Pons (tissue), 1 donor: ENCODE measurements around the gene PHLPP1.
A peak's percentile ranks its signal among the peaks of the same experiment; 100 is the strongest.
"Not testable (repeated sequence)": the region's sequence is repeated elsewhere in the genome, so short reads cannot be mapped to it uniquely, and the experiment has no call there.

Experiments
- DNase-seq: peaks from one replicate; pipeline ENCODE4 v3.0.0-alpha.2; 2016; ENCODE audit warnings: low spot score

The PHLPP1 gene

GRCh38 chr18:62809445-62809844 lies 94.1 kb downstream of the PHLPP1 start:
- DNase-seq, result not testable (repeated sequence)

DNA sequence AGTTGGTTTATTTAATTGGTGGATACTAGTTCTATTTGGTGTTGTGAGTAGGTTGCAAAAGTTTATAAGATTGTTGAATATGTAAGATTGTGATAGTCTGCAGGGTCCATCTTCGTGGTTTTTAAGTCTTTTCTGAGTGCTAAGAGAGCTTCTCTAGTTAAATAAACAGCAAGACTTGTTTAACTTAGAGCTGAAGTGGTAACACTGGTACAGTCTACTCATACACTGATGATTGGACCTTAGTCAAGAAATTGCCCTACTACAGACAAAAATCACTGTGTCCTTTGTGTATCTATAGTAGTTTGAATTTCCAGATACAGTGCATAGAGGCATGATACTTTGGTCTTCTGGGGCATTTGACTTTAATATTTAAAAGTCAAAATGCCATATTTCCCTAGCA lies 94.6 kb downstream of the PHLPP1 start:
- no peak for DNase-seq

DNA sequence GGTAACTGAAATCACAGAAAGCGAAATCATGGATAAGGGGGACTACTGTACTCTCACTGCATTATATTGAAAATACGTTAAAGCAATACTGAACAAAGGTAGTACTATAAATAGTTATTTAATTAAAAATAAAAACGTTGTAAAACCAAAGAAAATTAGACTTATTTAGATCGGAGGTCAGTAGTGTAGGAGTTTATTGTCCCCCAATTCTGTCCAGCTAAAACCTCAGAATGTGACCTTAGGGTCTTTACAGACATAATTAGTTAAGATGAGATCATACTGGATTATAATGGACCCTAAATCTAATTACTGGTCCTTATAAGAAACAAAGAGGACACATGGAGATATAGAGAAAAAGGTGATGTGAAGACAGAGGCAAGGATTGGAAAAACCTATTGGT lies 95.3 kb downstream of the PHLPP1 start:
- no peak for DNase-seq

GRCh38 chr18:62811674-62812073 lies 96.3 kb downstream of the PHLPP1 start:
- DNase-seq, result no peak

- DNase-seq, result no peak
Observed at GRCh38 chr18:62812242-62812641, 96.9 kb downstream of the PHLPP1 start.

- DNase-seq, result no peak
Observed at GRCh38 chr18:62812876-62813275, 97.5 kb downstream of the PHLPP1 start.

DNA sequence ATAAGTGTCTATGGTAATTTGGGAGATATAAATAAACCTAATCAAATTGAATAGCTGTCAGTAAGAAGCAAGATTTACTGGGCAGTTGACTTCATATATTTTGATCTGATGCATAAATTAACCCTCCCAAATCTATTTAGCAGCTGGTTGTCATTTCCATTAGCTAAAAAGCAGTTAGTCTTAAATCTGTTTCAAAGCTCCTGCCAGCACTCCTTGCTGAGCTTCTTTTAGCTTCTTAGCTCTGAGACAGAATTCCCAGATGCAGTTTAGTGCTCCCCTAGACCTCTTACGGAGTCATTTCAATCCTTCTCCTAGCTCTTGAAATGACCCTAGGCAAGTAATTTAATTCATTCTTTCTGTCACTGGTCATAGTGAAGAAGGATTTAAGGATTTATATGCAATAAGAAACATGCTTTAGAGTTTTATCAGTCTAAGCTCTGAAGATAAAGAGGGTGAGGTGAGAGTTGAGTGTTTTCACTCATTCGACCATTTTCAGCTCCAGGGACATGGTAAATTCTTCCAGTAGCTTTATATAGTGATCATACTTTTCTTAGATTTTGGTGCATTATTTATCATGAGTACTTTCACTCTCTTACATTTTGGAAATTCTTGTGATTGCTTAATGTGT lies 98.9 kb downstream of the PHLPP1 start:
- no peak for DNase-seq

DNA sequence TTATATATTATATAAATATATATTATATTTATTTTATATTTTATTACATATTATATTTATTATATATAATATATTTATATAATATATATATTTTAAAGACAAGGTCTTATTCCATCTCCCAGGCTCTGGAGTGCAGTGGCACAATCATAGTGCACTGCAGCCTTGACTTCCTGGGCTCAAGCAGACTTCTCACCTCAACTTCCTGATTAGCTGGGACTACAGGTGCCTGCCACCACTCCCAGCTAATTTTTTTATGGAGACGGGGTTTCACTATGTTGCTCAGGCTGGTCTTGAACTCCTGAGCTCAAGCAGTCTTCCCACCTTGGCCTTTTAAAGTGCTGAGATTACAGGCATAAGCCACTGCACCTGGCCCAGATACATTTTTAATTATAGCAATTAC lies 110.0 kb downstream of the PHLPP1 start:
- DNase-seq, result no peak

- DNase-seq, result peak; percentile 53
Observed at GRCh38 chr18:62827397-62827796, 112.1 kb downstream of the PHLPP1 start.

DNA sequence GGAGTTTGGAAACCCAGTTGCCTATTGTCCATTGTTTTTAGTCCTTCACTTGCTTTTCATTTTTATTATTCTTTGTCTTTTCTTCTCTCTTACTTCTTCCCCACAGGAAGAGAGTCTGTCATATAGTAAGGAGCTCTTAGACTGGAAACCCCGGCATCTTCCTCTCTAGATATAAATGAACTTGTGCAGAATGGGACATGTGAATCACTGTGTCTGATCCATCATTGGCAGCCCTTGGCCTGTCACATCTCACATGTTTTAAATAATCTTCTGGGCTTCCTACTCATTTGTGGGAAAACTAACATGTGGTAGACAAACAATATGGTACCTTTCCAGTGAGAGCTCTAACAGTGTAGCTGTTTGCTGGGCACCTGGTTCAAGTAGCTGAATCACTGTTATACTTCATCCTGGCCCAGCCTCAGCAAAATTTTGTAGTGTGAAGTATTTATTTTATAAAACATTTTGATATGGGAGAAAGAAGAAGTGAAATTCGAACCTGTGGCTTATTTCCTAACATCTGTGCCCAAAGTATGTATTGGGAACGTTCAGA lies 112.8 kb downstream of the PHLPP1 start:
- DNase-seq, result no peak

DNA sequence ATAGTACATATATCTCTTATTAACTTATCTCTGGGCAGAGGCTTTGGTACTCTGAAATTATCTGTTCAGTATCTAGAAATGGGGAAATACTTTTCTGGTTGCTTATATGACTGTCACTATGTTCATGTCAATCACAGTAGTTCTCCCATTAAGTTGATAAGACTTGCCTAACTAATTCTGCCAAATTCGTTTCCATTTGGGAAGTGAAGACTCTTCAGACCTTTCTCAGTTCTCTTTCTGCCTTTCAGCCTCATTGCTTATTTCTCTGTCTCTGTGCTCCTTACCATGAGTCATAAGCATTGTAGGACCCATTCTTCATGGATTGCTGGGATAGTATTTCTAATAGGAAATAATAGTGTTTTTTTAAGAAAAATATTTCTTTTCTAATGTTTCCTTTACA lies 113.5 kb downstream of the PHLPP1 start:
- no peak for DNase-seq

GRCh38 chr18:62829936-62830335 lies 114.6 kb downstream of the PHLPP1 start:
- no peak for DNase-seq

- DNase-seq, result no peak
Observed at GRCh38 chr18:62832282-62832681, 116.9 kb downstream of the PHLPP1 start.

DNA sequence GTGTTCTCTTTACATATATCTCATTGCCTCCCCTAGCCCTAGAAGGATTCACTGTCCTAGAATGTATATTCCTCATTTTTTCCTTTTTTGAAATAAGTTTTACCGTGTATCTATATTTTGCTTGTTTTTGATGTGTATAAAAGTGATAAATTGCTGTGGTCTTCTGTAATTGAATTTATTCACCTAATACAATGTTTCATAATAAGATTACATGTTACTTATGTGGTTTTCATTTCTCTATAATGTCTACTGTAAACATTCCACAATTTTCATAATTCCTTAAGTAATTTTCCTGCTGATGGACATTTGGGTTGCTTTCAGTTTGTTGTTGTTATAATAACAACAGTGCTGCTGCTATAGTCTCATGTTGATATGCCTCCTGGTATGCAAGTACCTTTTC lies 118.2 kb downstream of the PHLPP1 start:
- DNase-seq, result no peak

GRCh38 chr18:62834715-62835114 lies 119.4 kb downstream of the PHLPP1 start:
- no peak for DNase-seq

GRCh38 chr18:62837011-62837410 lies 121.7 kb downstream of the PHLPP1 start:
- DNase-seq, result no peak

GRCh38 chr18:62838475-62839098 lies 123.2 kb downstream of the PHLPP1 start:
- no peak for DNase-seq

DNA sequence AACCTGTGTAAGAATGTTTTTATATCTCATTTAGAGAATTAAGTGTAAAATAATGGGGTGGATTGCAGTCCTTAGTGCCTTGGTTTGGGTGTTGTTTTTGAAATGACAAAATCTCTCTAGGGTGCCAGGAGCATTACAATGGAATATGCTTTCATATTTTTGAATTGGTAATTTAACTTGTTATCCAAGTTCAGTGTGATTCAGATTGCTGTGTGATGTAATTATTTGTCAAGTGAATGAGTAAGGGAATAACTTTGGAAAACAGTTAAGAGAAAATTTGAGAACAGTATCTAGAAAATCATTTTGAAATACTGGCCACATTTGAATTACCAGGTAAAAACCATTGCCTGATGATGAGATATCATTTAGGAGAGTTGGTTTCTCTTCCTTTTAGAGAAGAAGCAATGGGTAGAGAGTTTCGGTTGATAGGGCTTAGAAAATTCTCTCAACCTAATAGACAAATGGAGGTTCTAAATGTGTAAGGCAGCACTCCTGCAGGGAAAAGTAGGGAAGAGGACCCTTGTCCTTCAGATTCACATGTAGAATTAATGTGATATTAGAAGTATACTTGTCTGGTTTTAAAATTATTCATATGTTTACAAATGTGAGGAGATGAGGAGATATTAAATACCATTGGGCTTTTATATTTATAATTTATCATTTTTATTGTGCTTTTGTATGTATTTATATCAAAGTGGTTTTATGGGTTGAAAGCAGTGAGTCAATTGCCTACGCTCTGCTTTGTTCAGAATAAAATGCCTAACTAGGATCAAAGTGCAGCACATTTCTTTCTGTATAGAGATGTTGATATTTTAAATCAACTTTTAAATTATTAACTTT lies 124.8 kb downstream of the PHLPP1 start:
- DNase-seq, result no peak

DNA sequence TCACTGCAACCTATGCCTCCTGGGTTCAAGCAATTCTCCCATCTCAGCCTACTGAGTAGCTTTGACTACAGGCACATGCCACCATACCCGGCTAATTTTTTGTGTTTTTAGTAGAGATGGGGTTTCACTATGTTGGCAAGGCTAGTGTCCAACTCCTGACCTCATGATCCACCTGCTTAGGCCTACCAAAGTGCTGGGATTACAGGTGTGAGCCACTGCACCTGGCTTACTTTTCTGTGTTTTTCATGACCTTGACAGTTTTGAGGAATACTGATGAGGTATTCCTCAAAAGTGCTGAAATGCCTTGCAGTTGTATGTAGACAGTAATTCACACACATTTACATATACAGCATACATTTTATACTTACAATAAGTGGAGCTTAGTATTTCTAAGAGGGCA lies 126.1 kb downstream of the PHLPP1 start:
- DNase-seq, result no peak

- no peak for DNase-seq
Observed at GRCh38 chr18:62842898-62843297, 127.6 kb downstream of the PHLPP1 start.

DNA sequence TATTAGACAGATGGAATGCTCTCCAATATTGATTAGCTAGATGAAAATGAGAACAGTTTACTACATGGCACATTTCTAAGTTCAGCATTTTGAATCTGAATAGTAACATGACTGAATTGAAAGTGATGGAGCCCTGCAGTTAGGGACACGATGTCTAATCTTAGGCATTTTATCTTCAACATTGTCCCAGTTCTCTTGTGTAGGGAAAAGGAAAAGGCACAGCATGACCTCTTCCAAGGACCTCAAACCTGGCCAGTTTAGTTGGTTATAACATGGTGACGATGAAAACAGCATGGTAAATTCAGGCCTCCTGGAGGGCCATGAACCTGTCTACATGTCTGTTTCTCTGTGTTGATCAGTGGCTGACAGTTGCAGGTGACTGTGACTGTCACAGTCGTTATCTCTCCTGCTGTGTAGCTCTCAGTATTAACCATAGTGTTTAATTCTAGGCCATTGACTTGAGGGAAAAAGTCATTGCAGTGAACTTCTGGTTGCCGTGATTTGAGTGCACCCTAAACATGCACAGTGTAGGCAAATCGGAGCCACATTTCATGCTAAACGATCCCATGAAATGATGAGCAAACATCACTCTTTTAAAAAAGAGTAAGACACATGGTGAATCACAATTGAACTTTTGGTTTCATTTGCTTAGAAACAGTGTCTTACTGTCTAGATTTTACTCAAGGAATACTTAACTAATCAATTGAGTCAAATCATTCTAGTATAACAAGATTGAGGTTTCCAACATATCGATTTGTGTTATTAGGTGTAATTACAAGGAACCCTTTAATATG lies 129.7 kb downstream of the PHLPP1 start:
- DNase-seq, result no peak

- DNase-seq, result no peak
Observed at GRCh38 chr18:62846313-62846712, 131.0 kb downstream of the PHLPP1 start.
